Adrenal gland (tissue), 5 donors: ENCODE measurements around the gene PRDM4.

ENCODE experiments used
- CTCF ChIP-seq, 6 experiments: fragments of 450-650 bp in 4 of 6; fragments of 200-600 bp in 2 of 6; sonication (generic) in 1 of 6; IDR thresholded peaks; 1 replicate in 5 of 6; 2 replicates in 1 of 6; pipeline versions ENCODE4 v1.5.1 to v1.8.0; 2016 to 2021; ENCODE audit warnings: antibody characterized with exemption in 6 of 6, mild to moderate bottlenecking in 2 of 6, moderate library complexity in 1 of 6
- POLR2A ChIP-seq, 2 donors: fragments of 450-650 bp; IDR thresholded peaks; one replicate each; pipeline ENCODE4 v1.6.1; 2017; ENCODE audit warnings: antibody characterized with exemption in 2 of 2, mild to moderate bottlenecking in 2 of 2, moderate library complexity in 1 of 2
- donor health status: DM: no; HTN: no; CAD: no.

GRCh38 chr12:107776171-107776570 is 15.2 kb upstream of the PRDM4 start:
- TF ChIP-seq CTCF (IDR thresholded peaks at IDR 0.05) (no peak), POLR2A (IDR thresholded peaks at IDR 0.05) (no peak)
